HG02678 (cell line): ENCODE results near the gene NIPAL3.
A peak's percentile ranks its signal among the peaks of the same experiment; 100 is the strongest.

ENCODE experiments used
- ATAC-seq: cut with Tn5 transposase; IDR thresholded peaks from one replicate; pipeline ENCODE4 v1.9.1; 2021; ENCODE audit warnings: mild to moderate bottlenecking, moderate library complexity; ENCODE audit not compliant: unreplicated experiment

NIPAL3 gene

GRCh38 chr1:24390924-24391782 is 24.4 kb upstream of the NIPAL3 start:
- peak; percentile 51 for ATAC-seq

GRCh38 chr1:24391882-24392603 is 23.6 kb upstream of the NIPAL3 start:
- ATAC-seq: peak; percentile 62

- no peak for ATAC-seq
Observed at GRCh38 chr1:24392604-24392946, 23.0 kb upstream of the NIPAL3 start.

- ATAC-seq: no peak
Observed at GRCh38 chr1:24392982-24393650, 22.5 kb upstream of the NIPAL3 start.

DNA sequence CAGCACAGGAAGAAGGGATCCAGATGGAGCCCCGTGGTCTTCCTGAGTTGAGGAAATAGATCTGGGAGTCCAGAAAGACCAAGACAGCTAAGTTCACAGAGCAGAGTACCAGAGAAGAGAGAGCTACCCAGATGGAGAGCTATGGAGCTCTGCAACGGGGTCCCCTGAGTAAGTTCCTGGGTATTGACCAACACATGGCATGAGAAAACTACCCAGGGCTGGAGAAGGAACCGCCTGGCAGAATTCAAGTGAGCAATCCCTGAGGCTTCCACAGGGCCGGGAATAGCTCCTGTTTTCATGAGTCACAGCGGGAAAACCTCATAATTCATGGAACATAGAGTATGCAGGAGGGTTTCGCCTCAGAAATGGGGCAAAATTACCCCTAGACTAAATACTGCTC is 21.7 kb upstream of the NIPAL3 start:
- no peak for ATAC-seq

DNA sequence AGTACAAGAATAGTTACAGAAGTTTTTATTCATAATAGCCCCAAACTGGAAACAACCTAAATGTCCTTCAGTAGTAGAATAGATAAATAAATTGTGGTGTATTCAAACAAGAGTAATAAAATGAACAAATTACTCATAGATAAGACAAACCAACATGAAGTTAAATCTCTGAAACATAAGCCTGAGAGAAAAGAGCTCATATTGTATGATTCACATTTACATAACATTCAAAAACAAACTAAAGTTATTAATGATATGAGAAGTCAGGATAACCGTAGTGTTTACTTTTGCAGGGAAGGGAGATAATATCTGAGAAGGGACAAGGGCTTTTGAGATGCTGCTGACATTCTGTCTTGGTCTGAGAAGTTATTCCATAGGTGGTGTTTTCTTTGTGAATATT is 15.5 kb upstream of the NIPAL3 start:
- no peak for ATAC-seq

DNA sequence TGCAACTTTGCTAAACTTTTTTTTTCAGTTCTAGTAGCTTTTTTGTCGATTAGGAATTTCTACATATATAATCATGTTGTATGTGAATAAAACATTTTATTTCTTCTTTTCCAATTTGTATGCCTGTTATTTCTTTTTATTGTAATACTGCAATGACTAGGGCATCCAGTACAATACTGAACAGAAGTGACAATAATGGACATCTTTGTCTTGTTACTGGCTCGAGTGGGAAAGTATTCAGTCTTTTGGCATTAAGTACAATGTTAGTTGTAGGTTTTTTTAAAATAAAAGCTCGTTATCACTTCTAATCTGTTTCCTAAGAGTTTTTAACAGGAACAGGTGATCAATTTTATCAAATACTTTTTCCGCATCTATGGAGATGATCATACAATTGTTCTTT is 11.8 kb upstream of the NIPAL3 start:
- ATAC-seq: no peak

- no peak for ATAC-seq
Observed at GRCh38 chr1:24406788-24407187, 8.8 kb upstream of the NIPAL3 start.

- no peak for ATAC-seq
Observed at GRCh38 chr1:24409535-24409934, 6.1 kb upstream of the NIPAL3 start.

DNA sequence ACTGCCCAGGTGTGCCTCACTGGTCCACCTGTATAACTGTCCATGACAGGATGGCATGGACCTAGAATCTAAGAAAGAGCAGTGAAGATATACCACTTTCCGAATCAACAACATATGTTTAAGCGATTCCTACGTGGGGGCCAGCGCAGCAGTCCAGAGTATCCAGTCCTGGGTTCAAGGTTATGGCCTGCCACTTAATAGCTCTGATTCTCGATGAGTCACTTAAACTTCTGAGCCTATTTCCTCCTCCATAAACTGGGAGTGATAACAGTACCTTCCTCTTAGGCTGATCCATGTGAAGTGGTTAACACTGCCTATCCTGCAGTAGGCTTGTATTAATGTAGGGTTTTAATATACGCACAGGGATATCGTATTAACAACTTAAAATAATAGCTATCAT is 4.9 kb upstream of the NIPAL3 start:
- ATAC-seq: no peak

GRCh38 chr1:24411963-24412362 is 3.6 kb upstream of the NIPAL3 start:
- no peak for ATAC-seq

- ATAC-seq: no peak
Observed at GRCh38 chr1:24412408-24412807, 3.2 kb upstream of the NIPAL3 start.

GRCh38 chr1:24413350-24414163 is 2.0 kb upstream of the NIPAL3 start, which contains the start of gene STPG1:
STPG1 (minus strand) TSS chr1:24413782; CDS start chr1:24401388, 12,394 bp downstream.
- peak; percentile 31 for ATAC-seq

- no peak for ATAC-seq
Observed at GRCh38 chr1:24414775-24415333, 748 bp upstream of the NIPAL3 start.

DNA sequence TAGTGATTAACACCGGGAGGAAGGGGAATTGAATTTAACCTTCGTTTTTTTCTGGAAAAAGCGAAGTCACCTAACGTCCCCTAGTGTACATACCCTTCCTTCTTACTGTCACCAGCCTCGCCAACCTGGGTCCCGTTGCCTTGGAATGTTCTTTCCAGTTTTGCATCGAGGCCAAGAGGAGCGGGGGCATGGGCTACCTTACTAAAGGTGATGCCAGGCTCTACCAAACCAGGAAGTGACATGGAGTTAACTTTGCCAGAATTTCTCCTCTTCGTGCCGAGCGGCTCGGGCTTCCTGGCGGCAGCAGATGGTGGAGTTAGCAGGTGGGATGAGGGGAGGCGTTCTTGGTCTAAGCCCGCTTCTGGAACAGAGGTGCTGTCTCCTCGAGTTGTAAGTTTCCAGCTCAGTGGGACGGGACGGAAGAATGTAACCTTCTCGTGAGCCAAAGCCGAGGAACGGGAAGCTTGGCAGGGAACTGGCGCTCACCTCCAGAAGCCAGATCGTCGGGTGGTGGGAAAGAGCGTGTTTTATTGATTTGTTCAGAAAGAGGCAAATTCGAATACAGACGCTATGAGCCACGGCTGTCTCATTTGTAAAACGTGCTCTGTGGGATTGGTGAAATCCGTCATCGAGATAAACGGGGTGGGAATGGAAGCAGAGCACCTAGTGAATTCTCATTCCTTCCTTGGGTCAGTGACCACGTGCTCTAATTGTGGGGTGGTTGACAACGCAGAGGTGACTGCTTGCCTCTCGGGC is 486 bp downstream of the NIPAL3 start:
- no peak for ATAC-seq

DNA sequence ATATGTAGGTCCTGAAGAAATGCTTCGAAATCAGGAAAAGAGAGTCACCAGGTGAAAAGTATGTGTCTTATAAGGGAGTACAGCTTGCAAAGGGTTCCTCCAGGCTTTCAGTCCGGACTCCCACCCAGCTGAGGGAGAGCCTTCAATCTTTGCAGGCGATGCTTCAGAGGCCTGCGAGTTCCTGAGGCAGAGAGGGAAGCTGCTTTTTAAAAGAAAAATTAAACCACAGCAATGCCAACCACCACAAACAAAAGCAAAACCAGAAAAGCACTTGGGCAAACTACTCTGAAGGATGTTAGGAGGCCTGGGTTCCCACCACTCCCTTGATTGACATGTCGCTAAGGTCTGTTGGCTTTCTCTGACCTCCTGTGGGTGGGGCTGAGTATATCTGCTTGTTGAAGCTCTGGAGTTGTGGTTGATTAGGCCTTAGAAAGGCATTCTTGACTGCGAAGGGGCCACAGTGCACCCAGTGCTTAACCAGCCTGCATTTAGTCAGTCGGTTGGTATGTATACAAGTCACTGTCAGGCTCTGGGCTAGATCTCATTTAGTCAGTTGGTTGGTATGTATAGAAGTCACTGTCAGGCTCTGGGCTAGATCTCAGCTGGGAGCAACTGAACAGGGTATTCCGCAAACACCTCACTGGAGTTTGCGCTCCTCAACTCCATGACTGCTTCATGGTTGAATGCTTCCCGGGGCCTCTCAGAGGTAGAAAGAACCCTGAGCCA is 1.2 kb downstream of the NIPAL3 start:
- ATAC-seq: no peak

- no peak for ATAC-seq
Observed at GRCh38 chr1:24417681-24418080, 2.1 kb downstream of the NIPAL3 start.

- ATAC-seq: no peak
Observed at GRCh38 chr1:24418898-24419628, 3.5 kb downstream of the NIPAL3 start.
